IMR-90 (cell line): ENCODE data around the gene TRIM41. TPM values are rescaled to one million over a fixed set of nuclear protein-coding genes. Genes with fewer than 3 reads are reported as not detected.
A peak's percentile ranks its signal among the peaks of the same experiment; 100 is the strongest.

Experiments
- ATAC-seq: fragments of 200-7000 bp; cut with Tn5 transposase; 2 replicates; pipeline ENCODE4 v1.9.1; 2020; ENCODE audit warnings: low read depth, mild to moderate bottlenecking, moderate library complexity
- BruUV-seq: library from RNA; stranded (reverse); fragments of 400-500 nt; replicated peaks from 2 replicates; lab custom pipeline; 2021; lab: Mats Ljungman, UMichigan
- CTCF ChIA-PET: fragments of 300-600 bp; formaldehyde crosslinking; extraction: SDS; loops from one replicate; lab custom pipeline; 2021; ENCODE audit warnings: antibody characterized with exemption; lab: Yijun Ruan, JAX
- POLR2A ChIA-PET: fragments of 300-600 bp; sonication (Branson Sonifier 250); formaldehyde crosslinking; loops from one replicate; lab custom pipeline; 2022; ENCODE audit warnings: antibody characterized with exemption; ENCODE audit not compliant: unreplicated experiment; lab: Charles Lee
- DNase-seq: peaks from one replicate; pipeline ENCODE4 v3.0.0; 2013
- H2AFZ ChIP-seq: replicated peaks from 2 replicates; pipeline ENCODE3; 2013; ENCODE audit warnings: low read length, mild to moderate bottlenecking; ENCODE audit not compliant: poor library complexity
- H2AK5ac ChIP-seq: 2 replicates; pipeline ENCODE4 v1.6.1; 2013; ENCODE audit warnings: low read depth, low read length, inconsistent platforms
- H2AK9ac ChIP-seq: replicated peaks from 2 replicates; pipeline ENCODE3; 2013; ENCODE audit warnings: mild to moderate bottlenecking, low read depth, low read length, moderate library complexity; ENCODE audit not compliant: poor library complexity
- H2BK120ac ChIP-seq: 2 replicates; pipeline ENCODE4 v1.6.1; 2013; ENCODE audit warnings: low read depth, low read length, inconsistent platforms
- H2BK15ac ChIP-seq: 3 replicates; pipeline ENCODE4 v1.6.1; 2013; ENCODE audit warnings: low read depth, low read length, inconsistent platforms
- H2BK20ac ChIP-seq: 2 replicates; pipeline ENCODE4 v1.6.1; 2013; ENCODE audit warnings: low read depth, mild to moderate bottlenecking, inconsistent platforms, low read length, moderate library complexity
- H2BK5ac ChIP-seq: 2 replicates; pipeline ENCODE4 v1.6.1; 2013; ENCODE audit warnings: mild to moderate bottlenecking, low read depth, low read length, inconsistent platforms; ENCODE audit not compliant: poor library complexity, severe bottlenecking
- H3K14ac ChIP-seq: replicated peaks from 2 replicates; pipeline ENCODE4 v1.6.1; 2013; ENCODE audit warnings: low read depth, low read length, inconsistent platforms
- H3K18ac ChIP-seq: 2 replicates; pipeline ENCODE4 v1.6.1; 2013; ENCODE audit warnings: low read depth, low read length, control low read depth
- H3K23ac ChIP-seq: 2 replicates; pipeline ENCODE4 v1.6.1; 2013; ENCODE audit warnings: low read depth, low read length, inconsistent platforms
- H3K27ac ChIP-seq: 2 replicates; pipeline ENCODE4 v1.5.1; 2013; ENCODE audit warnings: mild to moderate bottlenecking, control low read depth, low read length; ENCODE audit not compliant: insufficient read depth
- H3K27me3 ChIP-seq: 2 replicates; pipeline ENCODE4 v1.6.1; 2013; ENCODE audit warnings: low read length; ENCODE audit not compliant: control insufficient read depth, insufficient read depth
- H3K36me3 ChIP-seq: 2 replicates; pipeline ENCODE4 v1.6.1; 2013; ENCODE audit warnings: low read length, mixed read lengths; ENCODE audit not compliant: control insufficient read depth, insufficient read depth
- H3K4ac ChIP-seq: 2 replicates; pipeline ENCODE4 v1.6.1; 2013; ENCODE audit warnings: low read depth, low read length, inconsistent platforms
- H3K4me1 ChIP-seq: 2 replicates; pipeline ENCODE4 v1.6.1; 2013; ENCODE audit warnings: low read length, mixed read lengths; ENCODE audit not compliant: control insufficient read depth, insufficient read depth
- H3K4me2 ChIP-seq: 2 replicates; pipeline ENCODE4 v1.6.1; 2013; ENCODE audit warnings: low read depth, mild to moderate bottlenecking, control low read depth, low read length, moderate library complexity
- H3K4me3 ChIP-seq: 2 replicates; pipeline ENCODE4 v1.5.1; 2013; ENCODE audit warnings: low read depth, mild to moderate bottlenecking, control low read depth, low read length, moderate library complexity; ENCODE audit not compliant: insufficient read depth
- H3K56ac ChIP-seq: 2 replicates; pipeline ENCODE4 v1.6.1; 2013; ENCODE audit warnings: low read length, inconsistent platforms; ENCODE audit not compliant: insufficient read depth; ENCODE audit errors: extremely low read depth
- H3K79me1 ChIP-seq, 2 experiments: 2 replicates each; pipeline ENCODE4 v1.6.1; 2013; ENCODE audit warnings: low read length in 2 of 2, inconsistent platforms in 1 of 2, low read depth in 1 of 2
- H3K9ac ChIP-seq: 2 replicates; pipeline ENCODE4 v1.6.1; 2013; ENCODE audit warnings: low read depth, low read length, control low read depth
- H3K9me1 ChIP-seq: 2 replicates; pipeline ENCODE4 v1.6.1; 2013; ENCODE audit warnings: low read length, inconsistent platforms; ENCODE audit not compliant: insufficient read depth
- H3K9me3 ChIP-seq: 2 replicates; pipeline ENCODE4 v1.6.1; 2013; ENCODE audit warnings: low read length; ENCODE audit not compliant: control insufficient read depth, insufficient read depth
- H4K20me1 ChIP-seq: 2 replicates; pipeline ENCODE4 v1.6.1; 2013; ENCODE audit warnings: low read length, inconsistent platforms; ENCODE audit not compliant: insufficient read depth
- H4K5ac ChIP-seq: 2 replicates; pipeline ENCODE4 v1.6.1; 2013; ENCODE audit warnings: mild to moderate bottlenecking, low read depth, low read length, control low read depth
- H4K8ac ChIP-seq, 2 experiments: 2 replicates each; pipeline ENCODE4 v1.6.1; 2013; ENCODE audit warnings: low read depth in 2 of 2, low read length in 2 of 2, control low read depth in 1 of 2, inconsistent platforms in 1 of 2
- H4K91ac ChIP-seq: 2 replicates; pipeline ENCODE4 v1.6.1; 2013; ENCODE audit warnings: low read depth, low read length, inconsistent platforms; ENCODE audit not compliant: insufficient read depth
- NFE2L2 ChIP-seq: fragments of 150-350 bp; IDR thresholded peaks from 2 replicates; pipeline ENCODE4 v1.6.1; 2016; ENCODE audit warnings: low read depth, mild to moderate bottlenecking, low read length
- POLR2A ChIP-seq: IDR thresholded peaks from 2 replicates; pipeline ENCODE4 v1.6.1; 2012; ENCODE audit warnings: mild to moderate bottlenecking, low read depth, low read length
- RFX5 ChIP-seq: IDR thresholded peaks from 2 replicates; pipeline ENCODE4 v1.8.0; 2012; ENCODE audit warnings: low read depth, mild to moderate bottlenecking, low read length, moderate library complexity
- WGBS, 2 experiments: methylation state at CpG; one replicate each; pipeline versions ENCODE4 v1.1.5 to v1.1.7; 2013; ENCODE audit warnings: missing lambda C conversion rate in 2 of 2; ENCODE audit not compliant: insufficient read length in 1 of 2; ENCODE audit errors: extremely low coverage in 2 of 2; 5-methylcytosine and 5-hydroxymethylcytosine counted together
- dilution Hi-C: fragments of 300-500 bp; cut with HindIII; formaldehyde crosslinking; loops from one replicate; pipeline ENCODE4 v1.14.3; 2018; ENCODE audit warnings: low sequenced_read_pairs; ENCODE audit not compliant: unreplicated experiment
- in situ Hi-C: fragments of 300-500 bp; cut with MboI; formaldehyde crosslinking; loops from 3 replicates; pipeline ENCODE4 v1.14.3; 2019; ENCODE audit warnings: low sequenced_read_pairs, inconsistent platforms, mixed read lengths
- intact Hi-C: fragments of 100-400 bp; cut with micrococcal nuclease; formaldehyde crosslinking; loops from 2 replicates; pipeline ENCODE4 v1.10.0; 2022
- polyA plus RNA-seq, 3 experiments: library from polyadenylated mRNA; depleted of rRNA; stranded (reverse); fragments of >200 nt; gene quantifications; 2 replicates each; pipeline ENCODE4 v1.2.3, GENCODE V29; 2012; ENCODE audit warnings: low replicate concordance in 1 of 3
- total RNA-seq: library from RNA; depleted of rRNA; stranded (reverse); fragments of >200 nt; gene quantifications from 2 replicates; pipeline ENCODE4 v1.2.3, GENCODE V29; 2012

Gene TRIM41
- total and polyA plus RNA-seq, 2 of the 4 experiments (the other 2 are of a cell fraction), result 5.9 to 15.7 TPM

- TF ChIP-seq RFX5 (no peak), POLR2A (peak; percentile 9; the same call in 1 of the 2 replicates), NFE2L2 (no peak)
- no peak overlapping the region for H3K4ac ChIP-seq
- H3K9ac ChIP-seq, result no peak overlapping the region
- DNase-seq (no peak), ATAC-seq (peak; percentile 19)
- no peaks in the 10 kb centered on the region for H3K4me1 ChIP-seq
- peaks cover 78% of the 10 kb centered on the region for H3K36me3 ChIP-seq
- no peak overlapping the region for H3K4me2 ChIP-seq
- H2BK20ac ChIP-seq, result no peak overlapping the region
- no peak overlapping the region for H3K27ac ChIP-seq
- H2BK15ac ChIP-seq, result no peak overlapping the region
- H4K20me1 ChIP-seq, result peaks cover 69% of the 10 kb centered on the region
- no peak overlapping the region for H3K23ac ChIP-seq
- no peak overlapping the region for H3K56ac ChIP-seq
- WGBS, 2 experiments, result 40% methylated on average over 1 of the region's 5 CpGs; no CpG with 5 or more reads in 1 of the 2 experiments
- ChIA-PET CTCF (no interaction called here), POLR2A (interaction anchor here (0.6 kb wide), 1 partner anchor 9 kb away, joined by 4 read pairs; no protein-coding TSS in a partner anchor)
- no peak overlapping the region for H3K14ac ChIP-seq
- H3K9me3 ChIP-seq, result no peaks in the 10 kb centered on the region
- in situ Hi-C loops (no loop called here), intact Hi-C loops (no loop called here), dilution Hi-C loops (no loop called here)
- H2BK120ac ChIP-seq, result no peak overlapping the region
- H2AK5ac ChIP-seq, result no peak overlapping the region
- TSS peak; percentile 95 for BruUV-seq
- no peak overlapping the region for H4K91ac ChIP-seq
- H4K8ac ChIP-seq, result no peak overlapping the region
- peaks cover 6% of the 10 kb centered on the region for H3K9me1 ChIP-seq
- no peaks in the 10 kb centered on the region for H3K27me3 ChIP-seq
- H3K18ac ChIP-seq, result no peak overlapping the region
- no peak overlapping the region for H2BK5ac ChIP-seq
- H4K5ac ChIP-seq, result no peak overlapping the region
- peaks cover 17 to 40% of the 10 kb centered on the region in 2 experiments for H3K79me1 ChIP-seq
- no peak overlapping the region for H2AFZ ChIP-seq
- no peak overlapping the region for H3K4me3 ChIP-seq
- no peak overlapping the region for H2AK9ac ChIP-seq
Observed at GRCh38 chr5:181235323-181235688, 12.2 kb downstream of the TRIM41 start.
